Measurements from ENCODE around the gene OLFM1. TPM values are rescaled to one million over a fixed set of nuclear protein-coding genes. Genes with fewer than 3 reads are reported as not detected.

The OLFM1 gene
- total RNA-seq, 1 donor from 2014 or later = not detected

DNA sequence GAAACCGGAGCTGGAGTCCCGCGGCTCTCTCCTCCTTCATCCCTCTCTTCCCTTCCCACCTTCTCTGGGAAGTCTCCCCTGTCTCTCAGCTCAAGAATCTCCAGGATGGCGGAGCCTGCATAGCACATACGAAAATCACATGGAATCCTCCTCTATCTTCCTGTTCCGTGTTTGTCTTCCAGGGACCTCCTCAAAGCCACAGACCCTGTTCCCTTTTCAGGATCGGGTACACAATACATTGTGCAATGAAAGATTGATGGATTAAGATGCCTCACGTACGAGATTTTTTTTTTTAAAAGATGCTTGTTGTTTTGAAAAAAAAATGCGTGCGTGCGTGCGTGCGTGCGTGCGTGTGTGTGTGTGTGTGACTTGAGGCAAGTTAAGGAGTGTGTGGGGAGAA, 46.6 kb upstream of the OLFM1 start:
- peaks cover 25% of the 10 kb centered on the region for H3K27me3 Mint-ChIP-seq
- no peak for DNase-seq
- TF ChIP-seq CTCF (IDR thresholded peaks at IDR 0.05) = no peak
- H3K9me3 Mint-ChIP-seq = no peaks in the 10 kb centered on the region
- no peaks in the 10 kb centered on the region for H3K4me1 Mint-ChIP-seq
- H3K27ac Mint-ChIP-seq = no peak overlapping the region
- CTCF ChIA-PET = no interaction called here
- POLR2A ChIA-PET = no interaction called here
- no peak for ATAC-seq (ENCODE audit: low read depth)
- no peak overlapping the region for H3K4me3 Mint-ChIP-seq
- H3K36me3 Mint-ChIP-seq (ENCODE audit: low read depth) = no peaks in the 10 kb centered on the region
- intact Hi-C loops (cut with micrococcal nuclease) = no loop called here

DNA sequence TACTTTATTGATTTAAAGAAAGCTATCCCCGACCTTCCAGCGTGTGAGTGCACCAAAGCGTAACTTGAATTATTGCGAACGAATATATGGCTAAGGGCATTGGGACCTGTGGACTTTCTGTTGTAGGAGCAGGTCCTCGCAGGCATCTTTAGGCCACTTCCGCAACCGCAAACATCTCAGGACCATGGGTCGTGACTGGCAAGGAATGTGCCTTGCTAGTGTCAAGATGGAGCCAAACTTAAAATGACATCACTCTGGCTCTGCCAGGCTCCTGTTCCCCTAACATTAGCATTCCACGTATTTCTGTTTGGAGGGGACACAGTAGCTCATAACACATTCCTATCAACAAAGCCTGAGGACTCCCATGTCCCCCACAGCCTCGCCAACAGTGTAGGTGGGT, 44.1 kb upstream of the OLFM1 start:
- peaks cover 21% of the 10 kb centered on the region for H3K27me3 Mint-ChIP-seq
- H3K36me3 Mint-ChIP-seq (ENCODE audit: low read depth) = no peaks in the 10 kb centered on the region
- H3K9me3 Mint-ChIP-seq = no peaks in the 10 kb centered on the region
- no peaks in the 10 kb centered on the region for H3K4me1 Mint-ChIP-seq
- no peak overlapping the region for H3K27ac Mint-ChIP-seq
- intact Hi-C loops (cut with micrococcal nuclease) = no loop called here
- DNase-seq (no peak), ATAC-seq (ENCODE audit: low read depth) (no peak)
- no peak for TF ChIP-seq CTCF (IDR thresholded peaks at IDR 0.05)
- no peak overlapping the region for H3K4me3 Mint-ChIP-seq
- CTCF ChIA-PET = no interaction called here
- POLR2A ChIA-PET = no interaction called here

- ChIA-PET CTCF (no interaction called here), POLR2A (no interaction called here)
- Mint-ChIP-seq H3K27ac (no peak overlapping the region), H3K36me3 (ENCODE audit: low read depth) (no peaks in the 10 kb centered on the region), H3K4me3 (no peak overlapping the region), H3K4me1 (no peaks in the 10 kb centered on the region), H3K9me3 (no peaks in the 10 kb centered on the region), H3K27me3 (peaks cover 19% of the 10 kb centered on the region)
- ATAC-seq (ENCODE audit: low read depth) = no peak
- TF ChIP-seq CTCF (IDR thresholded peaks at IDR 0.05) = no peak
- no peak for DNase-seq
- intact Hi-C loops (cut with micrococcal nuclease) = no loop called here
These were observed 42.1 kb upstream of the OLFM1 start for GRCh38 chr9:135045264-135045927.

- H3K27ac Mint-ChIP-seq = no peak overlapping the region
- intact Hi-C loops (cut with micrococcal nuclease) = no loop called here
- ATAC-seq (ENCODE audit: low read depth) = no peak
These were observed 41.3 kb upstream of the OLFM1 start for GRCh38 chr9:135045928-135046738.

More at GRCh38 chr9:135045928-135046738, 41.3 kb upstream of the OLFM1 start:
- no peaks in the 10 kb centered on the region for H3K4me1 Mint-ChIP-seq
- H3K4me3 Mint-ChIP-seq = no peak overlapping the region
- no peak for TF ChIP-seq CTCF (IDR thresholded peaks at IDR 0.05)
- ChIA-PET POLR2A (no interaction called here), CTCF (no interaction called here)
- no peaks in the 10 kb centered on the region for H3K36me3 Mint-ChIP-seq (ENCODE audit: low read depth)
- no peak for DNase-seq
- no peaks in the 10 kb centered on the region for H3K9me3 Mint-ChIP-seq
- H3K27me3 Mint-ChIP-seq = peaks cover 19% of the 10 kb centered on the region

All from activated B cell treated with CpG ODN at 0.5 μM for 24 hours (primary cell).